Ovary (tissue), 3 donors: ENCODE measurements around the gene BCL2A1.

ENCODE experiments used
- CTCF ChIP-seq, 3 donors: fragments of 450-650 bp in 2 of 3; fragments of 200-600 bp in 1 of 3; IDR thresholded peaks; one replicate each; pipeline versions ENCODE4 v1.5.1 to v1.8.0; 2016 to 2022; ENCODE audit warnings: antibody characterized with exemption in 3 of 3, mild to moderate bottlenecking in 1 of 3
- POLR2A ChIP-seq: fragments of 450-650 bp; IDR thresholded peaks from one replicate; pipeline ENCODE4 v1.6.1; 2017; ENCODE audit warnings: antibody characterized with exemption, mild to moderate bottlenecking, moderate library complexity
- donor health status: DM: no; HTN: no; CAD: no.

- no peak for TF ChIP-seq CTCF (IDR thresholded peaks at IDR 0.05)
- TF ChIP-seq POLR2A = no peak
Measured at GRCh38 chr15:80012060-80012726, 41.2 kb upstream of the BCL2A1 start.
